Transverse colon (tissue), 4 donors: Measurements from ENCODE around the gene XKRX.

Source experiments
- POLR2AphosphoS5 ChIP-seq, 3 donors: sonication (generic); formaldehyde crosslinking; IDR thresholded peaks; one replicate each; pipeline ENCODE4 v1.6.1; 2016; ENCODE audit warnings: antibody characterized with exemption in 3 of 3
- TF ChIP-seq, protein P1 (sequence below), 5 experiments: fragments of 200-600 bp in 3 of 5; fragments of 450-650 bp in 2 of 5; sonication (generic) in 3 of 5; IDR thresholded peaks; 1 replicate in 2 of 5; 2 replicates in 3 of 5; pipeline ENCODE4 v1.5.1; 2016 to 2017; ENCODE audit warnings: antibody characterized with exemption in 5 of 5, inconsistent platforms in 3 of 5, mild to moderate bottlenecking in 2 of 5, moderate library complexity in 1 of 5

DNA sequence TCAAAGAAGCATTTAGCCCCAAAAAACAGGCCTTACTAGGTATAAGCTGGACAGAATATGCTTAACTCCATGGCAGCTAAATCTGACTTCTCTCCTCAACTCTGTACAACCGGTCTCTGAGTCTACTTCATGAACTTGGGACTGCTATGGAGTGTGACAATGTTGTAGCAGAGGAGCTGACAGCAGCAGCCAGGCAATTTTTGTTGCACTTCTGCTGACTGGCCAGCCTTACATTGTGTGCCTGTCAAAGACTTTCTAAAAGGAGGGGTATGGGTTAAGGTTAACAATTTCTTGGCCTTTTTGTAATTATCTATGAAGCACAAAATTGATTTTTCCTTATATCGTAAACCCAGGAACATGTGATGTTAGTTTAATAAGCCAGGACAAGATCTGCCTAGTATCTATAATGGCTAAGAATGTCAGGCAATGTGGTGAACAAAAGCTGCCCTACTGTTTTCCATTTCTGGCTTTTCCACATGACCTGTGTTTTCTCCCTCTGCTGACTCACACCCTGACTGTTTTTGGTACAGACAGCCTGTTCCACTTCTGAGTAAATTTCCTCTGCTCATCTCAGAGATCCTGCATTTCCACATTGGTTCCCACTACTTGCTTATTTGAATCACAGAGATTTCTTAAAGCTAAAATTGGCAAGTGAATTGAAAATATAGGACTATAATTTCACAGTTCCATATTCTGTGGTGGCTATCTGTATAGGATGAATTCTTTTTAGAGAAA, 63.9 kb downstream of the XKRX start:
- TF ChIP-seq, protein P1, sequence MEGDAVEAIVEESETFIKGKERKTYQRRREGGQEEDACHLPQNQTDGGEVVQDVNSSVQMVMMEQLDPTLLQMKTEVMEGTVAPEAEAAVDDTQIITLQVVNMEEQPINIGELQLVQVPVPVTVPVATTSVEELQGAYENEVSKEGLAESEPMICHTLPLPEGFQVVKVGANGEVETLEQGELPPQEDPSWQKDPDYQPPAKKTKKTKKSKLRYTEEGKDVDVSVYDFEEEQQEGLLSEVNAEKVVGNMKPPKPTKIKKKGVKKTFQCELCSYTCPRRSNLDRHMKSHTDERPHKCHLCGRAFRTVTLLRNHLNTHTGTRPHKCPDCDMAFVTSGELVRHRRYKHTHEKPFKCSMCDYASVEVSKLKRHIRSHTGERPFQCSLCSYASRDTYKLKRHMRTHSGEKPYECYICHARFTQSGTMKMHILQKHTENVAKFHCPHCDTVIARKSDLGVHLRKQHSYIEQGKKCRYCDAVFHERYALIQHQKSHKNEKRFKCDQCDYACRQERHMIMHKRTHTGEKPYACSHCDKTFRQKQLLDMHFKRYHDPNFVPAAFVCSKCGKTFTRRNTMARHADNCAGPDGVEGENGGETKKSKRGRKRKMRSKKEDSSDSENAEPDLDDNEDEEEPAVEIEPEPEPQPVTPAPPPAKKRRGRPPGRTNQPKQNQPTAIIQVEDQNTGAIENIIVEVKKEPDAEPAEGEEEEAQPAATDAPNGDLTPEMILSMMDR (IDR thresholded peaks at IDR 0.05) = no peak
- no peak for TF ChIP-seq POLR2AphosphoS5 (IDR thresholded peaks at IDR 0.05)
